A549 (cell line): ENCODE measurements around the gene AP3D1.

Experiments used
- CEBPB ChIP-seq, 2 experiments: fragments of >200 bp in 1 of 2; sonication (Bioruptor Twin) in 1 of 2; formaldehyde crosslinking in 1 of 2; IDR thresholded peaks; 2 replicates each; pipeline ENCODE4 v1.6.1; 2012 to 2016
- CHD4 ChIP-seq: fragments of 200-600 bp; sonication (generic); IDR thresholded peaks from 2 replicates; pipeline ENCODE4 v1.6.1; 2016; ENCODE audit warnings: antibody characterized with exemption, mild to moderate bottlenecking, borderline replicate concordance
- EP300 ChIP-seq, 2 experiments: fragments of >200 bp; sonication (Bioruptor Twin); formaldehyde crosslinking; IDR thresholded peaks; 2 replicates in 1 of 2; 3 replicates in 1 of 2; pipeline ENCODE4 v1.6.1; 2016 to 2017
- JUNB ChIP-seq: fragments of >200 bp; sonication (Bioruptor Twin); formaldehyde crosslinking; IDR thresholded peaks from 2 replicates; pipeline ENCODE4 v1.6.1; 2016
- MYC ChIP-seq: IDR thresholded peaks from 2 replicates; pipeline ENCODE4 v1.6.1; 2012; ENCODE audit warnings: mild to moderate bottlenecking, inconsistent platforms, low read length, improper control_type of control experiment, borderline replicate concordance
- POLR2A ChIP-seq: IDR thresholded peaks from 2 replicates; pipeline ENCODE4 v1.6.1; 2012; ENCODE audit warnings: mild to moderate bottlenecking, low read length
- RFX5 ChIP-seq: fragments of 450-650 bp; IDR thresholded peaks from 2 replicates; pipeline ENCODE4 v1.7.1; 2014; ENCODE audit warnings: antibody characterized with exemption, mild to moderate bottlenecking, moderate library complexity
- SMC3 ChIP-seq: fragments of >200 bp; sonication (Bioruptor Twin); formaldehyde crosslinking; IDR thresholded peaks from 3 replicates; pipeline ENCODE4 v1.6.1; 2018; ENCODE audit warnings: inconsistent platforms
- ZC3H11A ChIP-seq: fragments of 450-650 bp; IDR thresholded peaks from 2 replicates; pipeline ENCODE4 v1.6.1; 2014; ENCODE audit warnings: antibody characterized with exemption, mild to moderate bottlenecking
- TF ChIP-seq, protein P1 (sequence below): fragments of >200 bp; sonication (Bioruptor Twin); formaldehyde crosslinking; IDR thresholded peaks from 3 replicates; pipeline ENCODE4 v1.5.1; 2016
- TF ChIP-seq, protein P2 (sequence below): IDR thresholded peaks from 2 replicates; pipeline ENCODE4 v1.6.1; 2012
- TF ChIP-seq, protein P3 (sequence below): IDR thresholded peaks from 2 replicates; pipeline ENCODE4 v1.6.1; 2012
- TF ChIP-seq, protein P4 (sequence below): fragments of 200-600 bp; sonication (generic); IDR thresholded peaks from 2 replicates; pipeline ENCODE4 v1.6.1; 2016; ENCODE audit warnings: antibody characterized with exemption, mild to moderate bottlenecking, moderate library complexity

DNA sequence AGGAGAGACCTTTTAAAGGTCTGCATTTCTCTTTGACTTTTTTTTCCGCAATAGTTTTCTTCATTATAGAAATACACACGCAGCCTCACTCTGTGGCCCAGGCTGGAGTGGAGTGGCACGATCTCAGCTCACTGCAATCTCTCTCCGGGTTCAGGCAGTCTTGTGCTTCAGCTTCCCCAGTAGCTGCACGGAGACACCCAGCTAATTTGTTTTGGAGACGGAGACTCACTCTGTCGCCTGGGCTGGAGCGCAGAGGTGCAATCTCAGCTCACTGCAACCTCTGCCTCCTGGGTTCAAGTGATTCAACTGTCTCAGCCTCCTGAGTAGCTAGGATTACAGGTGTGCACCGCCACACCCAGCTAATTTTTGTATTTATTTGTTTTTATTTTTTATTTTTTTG is 88.6 kb downstream of the AP3D1 start:
- TF ChIP-seq, protein P1, sequence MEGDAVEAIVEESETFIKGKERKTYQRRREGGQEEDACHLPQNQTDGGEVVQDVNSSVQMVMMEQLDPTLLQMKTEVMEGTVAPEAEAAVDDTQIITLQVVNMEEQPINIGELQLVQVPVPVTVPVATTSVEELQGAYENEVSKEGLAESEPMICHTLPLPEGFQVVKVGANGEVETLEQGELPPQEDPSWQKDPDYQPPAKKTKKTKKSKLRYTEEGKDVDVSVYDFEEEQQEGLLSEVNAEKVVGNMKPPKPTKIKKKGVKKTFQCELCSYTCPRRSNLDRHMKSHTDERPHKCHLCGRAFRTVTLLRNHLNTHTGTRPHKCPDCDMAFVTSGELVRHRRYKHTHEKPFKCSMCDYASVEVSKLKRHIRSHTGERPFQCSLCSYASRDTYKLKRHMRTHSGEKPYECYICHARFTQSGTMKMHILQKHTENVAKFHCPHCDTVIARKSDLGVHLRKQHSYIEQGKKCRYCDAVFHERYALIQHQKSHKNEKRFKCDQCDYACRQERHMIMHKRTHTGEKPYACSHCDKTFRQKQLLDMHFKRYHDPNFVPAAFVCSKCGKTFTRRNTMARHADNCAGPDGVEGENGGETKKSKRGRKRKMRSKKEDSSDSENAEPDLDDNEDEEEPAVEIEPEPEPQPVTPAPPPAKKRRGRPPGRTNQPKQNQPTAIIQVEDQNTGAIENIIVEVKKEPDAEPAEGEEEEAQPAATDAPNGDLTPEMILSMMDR, result no peak
- TF ChIP-seq, protein P2, sequence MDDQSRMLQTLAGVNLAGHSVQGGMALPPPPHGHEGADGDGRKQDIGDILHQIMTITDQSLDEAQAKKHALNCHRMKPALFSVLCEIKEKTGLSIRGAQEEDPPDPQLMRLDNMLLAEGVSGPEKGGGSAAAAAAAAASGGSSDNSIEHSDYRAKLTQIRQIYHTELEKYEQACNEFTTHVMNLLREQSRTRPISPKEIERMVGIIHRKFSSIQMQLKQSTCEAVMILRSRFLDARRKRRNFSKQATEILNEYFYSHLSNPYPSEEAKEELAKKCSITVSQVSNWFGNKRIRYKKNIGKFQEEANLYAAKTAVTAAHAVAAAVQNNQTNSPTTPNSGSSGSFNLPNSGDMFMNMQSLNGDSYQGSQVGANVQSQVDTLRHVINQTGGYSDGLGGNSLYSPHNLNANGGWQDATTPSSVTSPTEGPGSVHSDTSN, result no peak
- TF ChIP-seq, protein P3, sequence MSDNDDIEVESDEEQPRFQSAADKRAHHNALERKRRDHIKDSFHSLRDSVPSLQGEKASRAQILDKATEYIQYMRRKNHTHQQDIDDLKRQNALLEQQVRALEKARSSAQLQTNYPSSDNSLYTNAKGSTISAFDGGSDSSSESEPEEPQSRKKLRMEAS, result no peak
- TF ChIP-seq CHD4, result no peak
- no peak for TF ChIP-seq JUNB
- TF ChIP-seq RFX5, result no peak
- no peak for TF ChIP-seq SMC3
- no peak for TF ChIP-seq ZC3H11A
- no peak for TF ChIP-seq POLR2A
- TF ChIP-seq EP300 (IDR thresholded peaks at IDR 0.05), result no peak
- TF ChIP-seq MYC, result no peak
- TF ChIP-seq CEBPB (IDR thresholded peaks at IDR 0.05), result no peak
- TF ChIP-seq, protein P4, sequence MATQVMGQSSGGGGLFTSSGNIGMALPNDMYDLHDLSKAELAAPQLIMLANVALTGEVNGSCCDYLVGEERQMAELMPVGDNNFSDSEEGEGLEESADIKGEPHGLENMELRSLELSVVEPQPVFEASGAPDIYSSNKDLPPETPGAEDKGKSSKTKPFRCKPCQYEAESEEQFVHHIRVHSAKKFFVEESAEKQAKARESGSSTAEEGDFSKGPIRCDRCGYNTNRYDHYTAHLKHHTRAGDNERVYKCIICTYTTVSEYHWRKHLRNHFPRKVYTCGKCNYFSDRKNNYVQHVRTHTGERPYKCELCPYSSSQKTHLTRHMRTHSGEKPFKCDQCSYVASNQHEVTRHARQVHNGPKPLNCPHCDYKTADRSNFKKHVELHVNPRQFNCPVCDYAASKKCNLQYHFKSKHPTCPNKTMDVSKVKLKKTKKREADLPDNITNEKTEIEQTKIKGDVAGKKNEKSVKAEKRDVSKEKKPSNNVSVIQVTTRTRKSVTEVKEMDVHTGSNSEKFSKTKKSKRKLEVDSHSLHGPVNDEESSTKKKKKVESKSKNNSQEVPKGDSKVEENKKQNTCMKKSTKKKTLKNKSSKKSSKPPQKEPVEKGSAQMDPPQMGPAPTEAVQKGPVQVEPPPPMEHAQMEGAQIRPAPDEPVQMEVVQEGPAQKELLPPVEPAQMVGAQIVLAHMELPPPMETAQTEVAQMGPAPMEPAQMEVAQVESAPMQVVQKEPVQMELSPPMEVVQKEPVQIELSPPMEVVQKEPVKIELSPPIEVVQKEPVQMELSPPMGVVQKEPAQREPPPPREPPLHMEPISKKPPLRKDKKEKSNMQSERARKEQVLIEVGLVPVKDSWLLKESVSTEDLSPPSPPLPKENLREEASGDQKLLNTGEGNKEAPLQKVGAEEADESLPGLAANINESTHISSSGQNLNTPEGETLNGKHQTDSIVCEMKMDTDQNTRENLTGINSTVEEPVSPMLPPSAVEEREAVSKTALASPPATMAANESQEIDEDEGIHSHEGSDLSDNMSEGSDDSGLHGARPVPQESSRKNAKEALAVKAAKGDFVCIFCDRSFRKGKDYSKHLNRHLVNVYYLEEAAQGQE, result no peak
